HG03108 (cell line): ENCODE results near the gene PGS1.

Experiments used
- ATAC-seq: cut with Tn5 transposase; IDR thresholded peaks from one replicate; pipeline ENCODE4 v1.9.1; 2021; ENCODE audit warnings: moderate library complexity; ENCODE audit not compliant: unreplicated experiment

The PGS1 gene

DNA sequence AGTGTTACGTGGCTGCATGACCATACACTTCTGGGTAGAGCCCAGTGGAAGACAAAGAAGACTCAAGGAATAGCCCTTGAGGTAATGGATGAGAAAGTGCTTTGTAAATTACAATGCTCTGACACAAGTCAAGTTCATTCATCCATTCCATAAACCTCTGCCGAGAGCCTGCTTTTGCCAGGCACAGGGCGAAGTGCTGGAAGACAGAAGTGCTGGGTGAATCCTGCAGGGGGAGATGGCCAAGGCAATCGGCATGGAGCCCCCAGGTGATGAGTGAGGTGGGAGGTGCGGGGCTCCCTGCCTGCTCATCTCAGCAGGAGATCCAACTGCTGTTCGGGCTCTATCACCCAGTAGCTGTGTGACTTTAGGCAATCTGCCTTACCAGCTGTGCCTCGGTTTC lies 15.8 kb upstream of the PGS1 start:
- no peak for ATAC-seq

DNA sequence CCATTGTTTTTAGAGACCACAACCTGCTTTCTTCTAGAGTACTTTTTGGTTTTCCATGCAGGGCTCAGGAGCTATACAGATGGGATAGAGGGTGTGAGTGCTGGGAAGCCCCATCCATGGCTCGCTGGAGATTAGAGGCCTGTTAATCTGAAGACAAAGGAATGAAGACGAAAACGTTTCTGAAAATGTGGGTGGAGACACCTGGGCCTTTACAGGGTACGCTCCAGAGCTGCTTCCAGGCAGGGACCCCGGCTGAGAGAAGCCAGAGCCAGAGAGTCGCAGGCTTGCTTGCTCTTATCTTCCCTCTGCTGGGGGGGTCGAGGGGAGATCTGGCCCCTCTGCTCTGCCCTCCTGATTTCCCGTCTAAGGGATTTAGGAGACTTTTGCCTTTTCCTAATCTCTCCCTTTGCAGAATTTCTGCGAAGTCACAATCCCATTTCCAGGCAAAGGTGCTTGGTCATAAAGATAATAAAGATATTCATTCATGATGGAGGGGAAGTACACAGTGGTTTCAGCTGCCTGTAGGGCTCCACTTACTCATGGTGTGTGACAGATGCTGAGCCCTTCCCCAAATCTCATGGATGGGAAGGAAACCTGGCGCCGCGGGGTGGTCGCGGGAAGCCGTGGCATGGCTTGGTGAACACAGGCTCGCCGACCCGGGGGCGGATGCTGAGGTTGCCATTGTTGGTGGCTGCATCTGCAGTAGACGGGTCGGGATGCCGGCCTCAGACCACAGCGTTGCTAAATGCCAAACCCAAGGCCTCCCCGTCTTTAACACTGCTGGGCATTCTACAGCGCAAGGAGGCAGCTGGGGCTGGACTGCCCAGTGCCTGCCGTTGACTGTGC lies 13.8 kb upstream of the PGS1 start:
- ATAC-seq, result no peak

DNA sequence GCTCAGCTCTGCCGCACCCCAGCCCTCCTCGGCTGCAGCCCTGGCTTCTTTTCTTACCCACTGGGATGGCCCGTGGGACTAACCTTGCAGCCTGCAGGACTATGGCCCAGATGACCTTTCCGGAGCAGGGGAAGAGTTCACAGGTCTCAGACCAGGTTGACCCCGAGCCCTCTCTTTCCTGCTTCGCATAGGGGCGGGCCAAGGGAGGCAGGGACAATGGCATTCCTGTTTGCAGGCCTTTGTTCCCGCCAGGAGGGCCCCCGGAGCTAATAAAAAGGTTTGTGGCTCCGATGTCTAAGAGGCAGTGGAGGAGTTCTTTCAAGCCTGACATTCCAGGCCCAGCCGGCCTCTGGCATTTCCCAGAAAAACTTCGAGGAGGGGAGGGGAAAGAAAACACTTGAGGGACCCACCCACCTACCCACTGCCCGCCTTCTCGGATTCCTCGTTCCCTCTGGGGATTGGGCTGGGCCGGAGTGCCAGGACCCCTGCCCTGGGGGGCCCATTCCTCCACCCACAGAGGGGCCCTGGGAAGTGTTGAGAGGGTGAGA lies 12.8 kb upstream of the PGS1 start:
- ATAC-seq, result no peak

DNA sequence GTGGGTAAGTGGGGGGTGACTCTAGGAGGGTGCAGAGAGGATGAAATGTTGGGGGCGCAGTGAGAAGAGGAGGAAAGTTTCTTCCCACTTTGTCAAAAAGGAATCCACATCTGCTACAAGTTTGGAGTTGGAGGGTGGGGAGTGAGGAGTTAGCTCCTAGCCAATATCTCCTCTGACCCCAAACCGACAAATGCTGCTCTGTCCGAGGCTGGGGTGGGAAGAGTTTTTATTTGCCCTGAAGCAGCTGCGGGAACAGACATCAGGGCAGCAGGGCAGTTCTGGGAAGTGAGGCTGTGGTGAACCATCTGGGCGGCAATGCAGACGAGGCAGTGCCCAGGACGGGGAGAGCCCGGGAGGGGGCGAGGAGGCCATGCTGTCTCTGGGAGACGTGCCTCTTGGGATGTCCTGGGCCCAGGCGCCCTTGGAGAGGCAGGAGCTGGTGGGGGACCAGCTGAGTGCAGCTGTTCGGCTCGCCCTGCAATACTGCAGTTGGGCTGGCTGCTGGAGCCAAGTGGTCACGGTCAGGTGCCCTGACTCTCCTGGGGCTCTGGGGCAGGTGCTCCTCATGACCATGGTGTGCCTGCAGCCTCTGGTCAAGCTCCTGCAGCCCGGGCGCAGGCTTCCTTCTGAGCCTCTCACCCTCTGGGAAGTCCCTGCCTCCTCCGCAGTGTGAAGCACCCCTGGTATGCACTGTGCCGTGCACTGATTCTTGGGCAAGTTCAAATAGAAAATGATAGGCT lies 12.2 kb upstream of the PGS1 start:
- ATAC-seq, result peak; percentile 73

DNA sequence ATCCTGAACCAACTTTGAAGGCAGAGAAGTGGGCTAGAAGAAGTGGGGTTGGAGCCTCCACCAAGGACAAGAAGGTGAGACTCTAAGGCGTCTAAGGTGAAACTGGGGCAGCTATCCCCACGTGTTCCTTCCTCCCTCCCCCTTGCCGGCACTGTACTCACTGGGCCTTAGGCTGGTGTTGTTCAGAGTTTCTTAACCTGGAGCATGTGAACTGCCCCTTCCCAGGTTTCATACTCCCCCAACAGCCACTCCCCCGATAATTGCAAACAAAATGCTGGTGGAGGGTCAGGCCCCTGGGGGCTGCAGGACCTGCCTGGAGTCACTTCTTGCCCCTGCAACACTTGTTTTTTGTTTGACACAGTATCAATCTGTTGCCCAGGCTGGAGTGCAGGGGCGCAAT lies 11.3 kb upstream of the PGS1 start:
- no peak for ATAC-seq

DNA sequence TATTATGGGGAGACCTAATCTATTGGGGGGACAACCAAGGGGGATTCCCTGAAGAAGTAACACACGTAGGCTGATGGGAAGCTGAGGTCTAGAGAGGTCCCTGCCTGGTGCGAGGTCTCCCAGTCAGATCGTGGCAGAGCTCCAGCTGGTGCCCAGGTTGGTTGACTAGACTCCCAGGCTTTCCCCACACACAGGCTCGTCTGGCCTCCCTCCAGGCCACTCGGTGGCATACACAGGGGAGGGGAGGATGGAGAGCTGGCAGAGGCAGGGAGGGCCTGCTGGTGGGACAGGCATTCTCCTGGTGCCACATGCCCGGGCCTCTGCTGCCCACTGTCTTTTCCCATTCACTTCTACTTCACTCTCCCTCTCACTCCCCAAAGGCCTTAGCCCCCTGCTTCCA lies 10.1 kb upstream of the PGS1 start:
- ATAC-seq, result no peak

DNA sequence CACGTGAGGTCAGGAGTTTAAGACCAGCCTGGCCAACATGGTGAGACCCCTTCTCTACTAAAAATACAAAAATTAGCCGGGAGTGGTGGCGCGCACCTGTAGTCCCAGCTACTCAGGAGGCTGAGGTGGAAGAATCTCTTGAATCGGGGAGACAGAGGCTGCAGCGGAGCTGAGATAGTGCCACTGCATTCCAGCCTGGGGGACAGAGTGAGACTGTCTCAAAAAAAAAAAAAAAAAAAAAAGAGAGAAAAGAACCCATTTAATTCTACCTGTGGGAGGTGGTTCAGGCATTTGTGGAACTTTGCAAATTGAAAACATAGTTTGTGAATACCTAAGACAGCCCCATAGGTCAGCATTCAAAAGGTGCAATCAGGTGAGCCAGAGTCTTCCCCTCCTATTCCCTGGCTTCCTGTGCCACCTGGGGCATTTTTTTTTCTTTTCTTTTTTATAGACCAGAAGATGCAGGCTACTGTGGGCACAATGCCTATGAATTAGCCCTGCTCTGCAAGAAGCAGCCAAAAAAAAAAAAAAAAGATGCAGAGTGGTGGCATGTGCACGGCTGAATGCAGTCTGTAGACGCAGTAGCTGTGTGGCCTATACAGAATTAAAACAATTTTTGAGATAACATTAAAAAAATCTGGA lies 9.5 kb upstream of the PGS1 start:
- no peak for ATAC-seq

DNA sequence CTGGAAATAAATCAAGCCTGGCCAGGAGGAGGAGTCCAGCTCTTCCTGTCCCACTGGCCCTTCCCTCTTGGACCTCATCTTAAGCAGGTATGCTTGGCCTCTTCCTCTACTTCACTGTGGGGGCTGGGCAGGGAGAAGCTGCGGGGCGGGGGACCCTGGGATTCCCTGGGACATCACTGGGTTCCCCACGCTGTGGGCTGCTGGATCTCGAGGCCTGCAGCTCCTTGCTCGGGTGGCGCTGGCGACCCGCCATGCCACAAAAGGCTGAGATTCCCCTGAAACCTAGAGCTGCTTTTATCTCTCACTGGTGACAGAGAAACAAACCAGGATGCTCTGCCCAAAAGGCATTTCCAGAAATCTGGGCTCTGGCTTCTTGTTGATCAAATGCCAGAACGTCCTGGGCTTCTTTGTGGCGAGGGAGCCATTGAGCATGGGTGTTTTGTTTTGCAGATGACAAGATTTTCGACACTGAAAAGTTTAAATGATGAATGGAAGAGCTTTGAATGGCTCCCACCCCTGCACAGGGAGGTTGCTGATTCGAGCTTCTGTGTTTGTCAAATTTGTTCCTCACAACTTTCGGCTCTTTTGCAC lies 8.6 kb upstream of the PGS1 start:
- no peak for ATAC-seq

DNA sequence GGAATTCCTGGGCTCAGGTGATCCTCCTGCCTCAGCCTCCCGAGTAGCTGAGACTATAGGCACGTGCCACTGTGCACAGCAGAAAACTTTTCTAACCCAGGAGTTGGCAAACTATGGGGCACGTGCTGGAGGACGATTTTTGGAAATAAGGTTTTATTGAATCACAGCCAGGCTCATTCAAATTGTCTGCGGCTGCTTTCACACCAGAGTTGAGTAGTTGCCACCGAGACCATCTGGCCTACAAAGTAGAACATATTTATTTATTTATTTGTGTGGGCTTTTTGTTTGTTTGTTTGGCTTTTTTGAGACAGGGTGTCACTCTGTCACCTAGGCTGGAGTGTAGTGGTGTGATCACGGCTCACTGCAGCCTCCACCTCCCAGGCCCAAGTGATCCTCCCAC lies 7.4 kb upstream of the PGS1 start:
- ATAC-seq, result no peak

DNA sequence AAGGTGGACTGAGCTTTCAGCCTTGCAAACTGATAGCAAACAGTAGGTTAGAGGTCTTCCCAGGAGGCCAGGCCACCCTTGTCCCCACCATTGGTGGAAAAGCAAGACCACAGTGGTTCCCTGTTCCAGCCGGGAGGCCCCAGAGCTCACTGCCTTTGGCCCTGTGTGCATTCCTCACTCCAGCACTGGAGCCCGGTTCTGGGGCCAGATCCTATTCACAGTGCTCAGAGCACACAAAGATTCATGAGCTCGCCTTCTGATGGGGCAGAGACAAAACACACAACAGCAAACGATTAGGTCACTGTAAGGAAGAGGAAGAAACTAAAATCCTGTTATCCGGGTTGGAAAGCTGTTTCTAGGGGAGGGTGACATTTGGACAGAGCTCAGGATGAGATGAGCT lies 5.6 kb upstream of the PGS1 start:
- ATAC-seq, result no peak

DNA sequence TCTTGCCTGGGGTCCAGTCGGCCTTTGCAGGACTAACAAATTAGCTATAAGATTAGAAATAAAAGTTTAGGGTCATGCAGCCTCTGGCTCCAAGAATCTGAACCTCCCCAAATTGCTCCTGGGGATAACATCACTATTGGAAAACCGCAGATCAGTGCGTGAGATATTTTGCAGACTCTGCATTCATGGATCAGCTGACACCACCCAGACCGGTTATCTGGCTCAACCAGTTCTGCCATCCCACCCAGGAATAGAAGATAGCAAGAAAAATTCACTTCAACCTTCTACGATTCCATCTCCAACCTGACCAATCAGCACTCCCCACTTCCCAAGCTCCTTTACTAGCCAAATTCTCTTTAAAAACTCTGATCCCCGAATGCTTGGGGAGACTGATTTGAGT lies 4.3 kb upstream of the PGS1 start:
- no peak for ATAC-seq

DNA sequence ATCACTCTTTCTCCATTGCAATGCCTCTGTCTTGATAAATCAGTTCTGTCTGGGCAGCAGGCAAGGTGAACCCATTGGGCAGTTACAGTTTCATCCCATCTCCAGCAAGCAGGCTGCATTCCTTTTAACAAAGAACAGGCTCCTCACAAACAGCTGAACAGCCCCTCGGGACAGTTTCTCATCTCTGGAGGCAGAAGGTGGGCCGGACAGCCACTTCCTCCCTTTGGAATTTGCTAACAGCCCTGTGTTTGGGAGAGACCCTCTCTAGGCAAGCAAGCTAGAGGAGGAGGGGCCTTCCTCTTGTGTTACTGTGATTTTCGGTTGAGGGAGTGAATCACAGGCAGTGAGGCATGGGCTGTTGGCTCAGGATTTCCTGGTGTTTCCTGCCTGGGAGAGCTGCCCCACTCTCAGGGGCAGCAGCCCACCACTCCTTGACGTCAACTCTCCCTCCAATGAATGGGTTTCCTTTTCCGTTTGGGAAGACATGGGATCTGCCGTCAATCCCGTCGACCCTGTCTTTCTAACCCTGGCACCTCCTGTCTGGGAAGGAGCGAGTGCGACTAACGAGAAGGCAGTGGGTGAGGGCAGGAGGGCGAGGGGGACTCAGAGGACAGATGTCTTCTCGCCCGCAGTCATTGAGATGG lies 3.7 kb upstream of the PGS1 start:
- ATAC-seq, result no peak

DNA sequence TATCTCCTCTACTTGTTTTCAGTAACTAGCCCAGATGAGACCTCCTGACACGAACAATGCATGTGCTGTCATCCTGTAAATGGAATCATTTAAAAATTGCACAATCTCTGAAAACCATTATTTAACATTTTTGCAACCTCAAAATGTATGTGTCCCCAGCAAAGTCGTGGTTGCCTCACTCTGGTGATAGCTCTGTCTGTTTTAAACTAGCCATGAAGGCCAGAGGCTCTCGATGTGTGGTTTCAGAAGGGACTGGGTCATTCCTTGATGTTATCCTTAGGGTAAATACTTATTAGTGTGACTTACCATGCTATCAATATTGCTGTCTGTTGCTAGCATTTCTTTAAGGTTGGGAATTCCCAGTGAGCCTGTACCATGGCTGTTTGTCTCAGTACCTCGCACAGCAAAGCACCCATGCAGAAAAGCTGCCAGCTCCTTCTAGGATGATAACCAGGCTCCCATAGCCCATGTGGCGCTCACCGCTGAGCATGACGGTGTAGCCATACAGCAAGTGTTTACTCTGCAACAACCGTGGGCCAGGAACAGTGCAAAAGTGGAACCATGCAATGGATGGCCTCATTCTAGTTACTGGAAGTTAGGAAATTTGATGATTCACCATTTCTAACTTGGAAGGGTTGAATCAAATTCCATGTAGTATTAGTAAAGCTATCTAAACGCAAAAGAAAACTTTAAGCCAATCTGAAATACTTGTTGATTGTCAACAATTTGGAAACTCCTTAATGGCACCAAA lies 2.9 kb upstream of the PGS1 start:
- ATAC-seq, result no peak

DNA sequence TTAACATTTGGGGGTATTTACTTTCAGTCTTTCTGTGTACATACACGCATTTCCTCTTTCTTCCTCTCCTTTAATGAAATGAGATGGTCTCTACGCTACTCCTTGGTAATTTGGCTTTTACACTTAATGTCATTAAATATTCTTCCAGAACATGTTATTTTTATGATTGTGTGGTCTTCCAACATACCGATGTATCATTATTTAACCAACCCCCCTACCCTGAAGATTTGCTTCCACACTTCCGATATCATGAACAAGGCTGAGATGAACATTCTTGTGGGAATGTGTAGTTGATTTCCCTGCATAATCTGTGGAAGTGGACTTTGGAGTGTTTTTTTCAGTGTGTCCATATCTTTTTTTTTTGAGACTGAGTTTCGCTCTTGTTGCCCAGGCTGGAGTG lies 2.3 kb upstream of the PGS1 start:
- ATAC-seq, result no peak

DNA sequence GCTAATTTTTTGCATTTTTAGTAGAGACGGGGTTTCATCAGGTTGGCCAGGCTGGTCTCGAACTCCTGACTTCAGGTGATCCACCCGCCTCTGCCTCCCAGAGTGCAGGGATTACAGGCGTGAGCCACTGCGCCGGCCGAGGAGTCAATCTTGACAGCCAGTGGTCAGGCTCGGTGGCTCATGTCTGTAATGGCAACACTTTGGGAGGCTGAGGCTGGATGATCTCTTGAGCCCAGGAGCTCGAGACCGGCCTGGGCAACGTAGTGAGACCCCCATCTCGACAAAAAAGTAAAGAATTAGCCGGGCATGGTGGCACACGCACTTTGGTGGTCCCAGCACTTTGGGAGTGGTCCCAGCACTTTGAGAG lies 608 bp upstream of the PGS1 start:
- ATAC-seq, result no peak

DNA sequence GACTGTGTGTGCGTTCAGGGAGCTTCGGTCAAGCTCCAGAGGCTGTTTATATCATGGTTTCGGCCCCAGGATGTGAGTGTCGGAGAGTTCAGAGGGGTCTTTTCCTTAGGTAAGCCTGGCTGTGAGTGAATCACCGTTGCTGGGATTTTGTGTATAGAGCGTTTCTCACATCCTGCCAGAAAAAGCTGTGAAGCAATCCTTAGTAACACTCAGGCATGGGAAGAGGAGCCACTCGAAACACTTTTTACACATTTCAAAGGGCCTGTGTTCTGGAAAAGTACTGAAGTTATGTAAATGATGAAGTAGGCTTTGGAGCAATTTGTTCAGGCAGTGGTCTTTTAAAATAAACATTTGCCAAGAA lies 662 bp downstream of the PGS1 start:
- ATAC-seq, result no peak

DNA sequence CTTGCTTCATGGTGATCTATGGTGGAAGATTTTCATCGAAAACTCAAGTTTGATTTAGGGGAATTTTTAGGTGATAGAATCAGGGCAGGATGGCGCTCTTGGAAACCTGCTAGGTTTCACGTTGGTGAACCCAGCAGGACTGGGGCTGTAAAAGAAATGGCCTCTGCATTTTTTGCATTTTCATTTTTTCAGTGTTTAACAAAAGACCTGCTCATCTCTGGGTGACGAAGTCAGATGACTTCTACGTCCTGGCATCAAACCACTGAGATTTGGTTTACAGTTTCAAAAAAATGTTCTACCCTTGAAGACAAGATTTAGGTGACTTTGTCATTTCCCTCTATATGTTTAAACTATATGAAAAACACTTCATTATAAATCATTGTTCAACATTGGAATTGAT lies 1.9 kb downstream of the PGS1 start:
- ATAC-seq, result no peak

DNA sequence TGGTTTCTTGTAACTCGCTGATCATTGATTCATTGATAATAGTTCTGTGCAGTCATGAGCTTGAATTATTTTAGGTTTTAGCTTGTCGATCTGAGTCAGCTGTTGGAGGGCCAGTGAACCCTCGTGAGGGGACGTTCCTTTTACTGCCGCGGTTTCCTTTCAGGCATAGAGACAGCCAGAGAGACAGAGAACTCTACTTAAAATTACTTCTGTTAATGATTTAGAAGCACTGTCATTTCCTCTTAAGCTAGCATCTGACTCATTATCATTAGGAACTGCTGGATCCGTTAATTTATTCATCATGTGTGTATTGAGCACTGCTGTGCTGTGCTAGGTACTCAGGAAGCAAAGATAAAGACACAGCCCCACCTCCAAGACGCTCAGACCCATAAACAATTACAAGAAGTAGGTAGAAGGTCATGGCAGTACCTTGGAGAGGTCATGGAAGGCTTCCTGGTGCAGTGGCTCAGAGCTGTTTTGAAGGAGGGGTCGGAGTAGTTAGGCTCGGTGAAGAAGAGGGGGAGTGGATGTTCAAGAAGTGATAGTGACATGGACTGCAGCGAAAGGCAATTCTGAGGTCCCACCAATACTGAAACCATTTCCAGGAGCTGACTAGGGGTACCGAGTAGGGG lies 3.3 kb downstream of the PGS1 start:
- ATAC-seq, result peak; percentile 22

DNA sequence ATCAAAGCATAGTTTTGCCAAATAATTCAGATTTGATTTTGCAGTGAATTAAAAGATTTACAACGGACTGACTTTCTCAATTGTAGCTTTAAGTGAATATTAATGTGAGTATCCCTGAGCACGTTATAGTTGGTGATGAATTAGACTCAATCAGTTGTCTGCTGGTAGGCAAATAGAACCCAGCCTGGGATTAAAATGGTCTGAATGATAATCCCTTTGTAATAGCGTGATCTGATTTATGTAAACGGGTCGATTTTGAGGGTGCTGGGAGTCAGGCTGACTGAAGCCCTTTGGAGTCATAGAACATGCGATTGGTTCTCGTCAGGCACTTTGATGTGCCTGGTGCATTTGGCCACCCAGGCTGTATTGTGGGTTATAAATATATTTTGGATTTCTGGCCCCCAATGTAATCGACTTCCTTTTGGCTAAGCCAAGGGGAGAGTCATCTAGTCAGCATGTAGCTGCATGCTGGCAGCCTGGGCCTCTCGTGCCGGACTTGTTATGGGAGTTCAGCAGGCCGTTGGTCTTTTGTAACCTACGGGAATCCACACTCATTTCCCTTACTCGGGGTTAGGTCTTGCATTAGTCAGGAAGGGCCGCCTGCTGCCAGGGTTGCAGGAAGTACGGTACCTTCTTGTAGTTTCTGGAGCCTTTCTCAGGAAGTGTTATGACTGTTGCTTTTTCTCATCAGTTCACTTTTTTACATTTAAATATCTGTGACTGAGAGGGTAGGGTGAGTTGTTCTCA lies 5.4 kb downstream of the PGS1 start:
- peak; percentile 28 for ATAC-seq
